Hepatocyte (in vitro differentiated cells): Measurements from ENCODE around the gene LRRC4C. TPM values are rescaled to one million over a fixed set of nuclear protein-coding genes. Genes with fewer than 3 reads are reported as not detected.

Experiments used
- DNase-seq: peaks from one replicate; pipeline ENCODE4 v3.0.0-alpha.2; 2016; ENCODE audit warnings: low spot score
- H2AFZ ChIP-seq: fragments of 200-600 bp; sonication (generic); 2 replicates; pipeline ENCODE4 v1.6.0; 2016; ENCODE audit warnings: antibody characterized with exemption, mild to moderate bottlenecking
- H3K27ac ChIP-seq: fragments of 200-600 bp; sonication (generic); 2 replicates; pipeline ENCODE4 v1.5.1; 2016; ENCODE audit warnings: mild to moderate bottlenecking
- H3K27me3 ChIP-seq: fragments of 200-600 bp; sonication (generic); 2 replicates; pipeline ENCODE4 v1.6.1; 2016
- H3K36me3 ChIP-seq: fragments of 200-600 bp; sonication (generic); replicated peaks from 2 replicates; pipeline ENCODE4 v1.5.1; 2016; ENCODE audit warnings: low read depth; ENCODE audit not compliant: insufficient read depth
- H3K4me1 ChIP-seq: fragments of 200-600 bp; sonication (generic); 2 replicates; pipeline ENCODE4 v1.5.1; 2016; ENCODE audit warnings: mild to moderate bottlenecking, moderate library complexity; ENCODE audit not compliant: insufficient read depth
- H3K4me2 ChIP-seq: fragments of 200-600 bp; sonication (generic); 2 replicates; pipeline ENCODE4 v1.6.0; 2016
- H3K4me3 ChIP-seq: fragments of 200-600 bp; sonication (generic); 2 replicates; pipeline ENCODE4 v1.5.1; 2016; ENCODE audit warnings: mild to moderate bottlenecking
- H3K79me2 ChIP-seq: fragments of 200-600 bp; sonication (generic); 2 replicates; pipeline ENCODE4 v1.6.0; 2017; ENCODE audit warnings: mild to moderate bottlenecking
- H3K9me2 ChIP-seq: fragments of 200-600 bp; sonication (generic); replicated peaks from 2 replicates; pipeline ENCODE4 v1.6.0; 2017; ENCODE audit warnings: mild to moderate bottlenecking; ENCODE audit not compliant: insufficient read depth
- H3K9me3 ChIP-seq: fragments of 200-600 bp; sonication (generic); 2 replicates; pipeline ENCODE4 v1.5.1; 2016; ENCODE audit warnings: low read depth, mild to moderate bottlenecking
- H4K20me1 ChIP-seq: fragments of 200-600 bp; sonication (generic); 2 replicates; pipeline ENCODE4 v1.6.0; 2016; ENCODE audit warnings: mild to moderate bottlenecking; ENCODE audit not compliant: insufficient read depth, poor library complexity, severe bottlenecking
- EZH2 ChIP-seq: fragments of 200-600 bp; sonication (generic); IDR thresholded peaks from 2 replicates; pipeline ENCODE4 v1.6.1; 2016; ENCODE audit warnings: antibody characterized with exemption, mild to moderate bottlenecking, borderline replicate concordance
- EZH2phosphoT487 ChIP-seq: fragments of 200-600 bp; sonication (generic); IDR thresholded peaks from one replicate; pipeline ENCODE4 v1.6.1; 2018; ENCODE audit warnings: antibody characterized with exemption, mild to moderate bottlenecking, low read depth, moderate library complexity; ENCODE audit not compliant: unreplicated experiment, severe bottlenecking
- WGBS: methylation state at CpG from one replicate; pipeline ENCODE4 v1.1.6; 2016; ENCODE audit warnings: low lambda C conversion rate; ENCODE audit errors: missing lambda C conversion rate; 5-methylcytosine and 5-hydroxymethylcytosine counted together
- polyA plus RNA-seq: library from polyadenylated mRNA; unstranded; fragments of >200 nt; fragmentation: Nextera tagmentation; extraction: Ambion mirVana; gene quantifications from 2 replicates; pipeline ENCODE4 v1.2.1, GENCODE V29; 2016
- total RNA-seq: library from RNA; depleted of rRNA; stranded (reverse); fragments of >200 nt; gene quantifications from 2 replicates; pipeline ENCODE4 v1.2.3, GENCODE V29; 2014
- TF ChIP-seq, protein P1 (sequence below): fragments of 200-600 bp; sonication (generic); IDR thresholded peaks from 2 replicates; pipeline ENCODE4 v1.5.1; 2016; ENCODE audit warnings: antibody characterized with exemption, mild to moderate bottlenecking; ENCODE audit not compliant: poor library complexity

LRRC4C gene
- total and polyA plus RNA-seq, 2 experiments from 2014 or later = 1.1 to 3.1 TPM

DNA sequence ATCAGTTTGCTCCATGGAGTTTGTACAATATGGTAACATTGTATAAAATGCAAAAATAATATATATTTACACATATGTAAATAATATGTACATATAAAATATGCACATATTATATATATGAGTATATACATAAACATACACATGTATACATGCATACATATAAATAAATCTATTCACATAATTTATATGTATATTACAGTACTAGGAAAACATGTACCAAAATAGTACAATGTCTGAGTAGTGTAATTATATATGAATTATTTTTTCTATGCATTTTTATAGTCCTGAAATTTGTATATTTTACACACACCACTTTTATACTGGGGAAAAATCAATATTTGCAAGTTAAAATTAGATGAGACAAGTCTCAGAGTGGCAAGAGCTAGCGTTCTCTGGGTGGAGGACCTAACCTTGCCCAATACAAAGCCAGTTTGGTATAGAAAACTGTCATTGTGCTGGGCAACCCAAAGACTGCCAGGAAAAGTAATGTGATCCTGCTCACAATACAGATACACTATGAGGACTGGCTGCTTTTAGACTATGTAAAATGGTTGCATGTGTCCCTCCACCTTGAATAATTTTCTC, 889.4 kb downstream of the LRRC4C start:
- Histone ChIP-seq H3K36me3 (no peaks in the 10 kb centered on the region), H3K9me3 (no peaks in the 10 kb centered on the region), H4K20me1 (no peaks in the 10 kb centered on the region), H3K79me2 (no peaks in the 10 kb centered on the region), H3K27ac (no peak overlapping the region), H3K4me3 (no peak overlapping the region), H2AFZ (no peak overlapping the region), H3K9me2 (no peaks in the 10 kb centered on the region), H3K4me1 (no peaks in the 10 kb centered on the region), H3K4me2 (no peak overlapping the region), H3K27me3 (no peaks in the 10 kb centered on the region)
- WGBS = 100% methylated on average over 1 of the region's 1 CpG
- TF ChIP-seq, protein P1, sequence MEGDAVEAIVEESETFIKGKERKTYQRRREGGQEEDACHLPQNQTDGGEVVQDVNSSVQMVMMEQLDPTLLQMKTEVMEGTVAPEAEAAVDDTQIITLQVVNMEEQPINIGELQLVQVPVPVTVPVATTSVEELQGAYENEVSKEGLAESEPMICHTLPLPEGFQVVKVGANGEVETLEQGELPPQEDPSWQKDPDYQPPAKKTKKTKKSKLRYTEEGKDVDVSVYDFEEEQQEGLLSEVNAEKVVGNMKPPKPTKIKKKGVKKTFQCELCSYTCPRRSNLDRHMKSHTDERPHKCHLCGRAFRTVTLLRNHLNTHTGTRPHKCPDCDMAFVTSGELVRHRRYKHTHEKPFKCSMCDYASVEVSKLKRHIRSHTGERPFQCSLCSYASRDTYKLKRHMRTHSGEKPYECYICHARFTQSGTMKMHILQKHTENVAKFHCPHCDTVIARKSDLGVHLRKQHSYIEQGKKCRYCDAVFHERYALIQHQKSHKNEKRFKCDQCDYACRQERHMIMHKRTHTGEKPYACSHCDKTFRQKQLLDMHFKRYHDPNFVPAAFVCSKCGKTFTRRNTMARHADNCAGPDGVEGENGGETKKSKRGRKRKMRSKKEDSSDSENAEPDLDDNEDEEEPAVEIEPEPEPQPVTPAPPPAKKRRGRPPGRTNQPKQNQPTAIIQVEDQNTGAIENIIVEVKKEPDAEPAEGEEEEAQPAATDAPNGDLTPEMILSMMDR = no peak
- TF ChIP-seq EZH2phosphoT487 (no peak), EZH2 (no peak)
- DNase-seq = no peak

DNA sequence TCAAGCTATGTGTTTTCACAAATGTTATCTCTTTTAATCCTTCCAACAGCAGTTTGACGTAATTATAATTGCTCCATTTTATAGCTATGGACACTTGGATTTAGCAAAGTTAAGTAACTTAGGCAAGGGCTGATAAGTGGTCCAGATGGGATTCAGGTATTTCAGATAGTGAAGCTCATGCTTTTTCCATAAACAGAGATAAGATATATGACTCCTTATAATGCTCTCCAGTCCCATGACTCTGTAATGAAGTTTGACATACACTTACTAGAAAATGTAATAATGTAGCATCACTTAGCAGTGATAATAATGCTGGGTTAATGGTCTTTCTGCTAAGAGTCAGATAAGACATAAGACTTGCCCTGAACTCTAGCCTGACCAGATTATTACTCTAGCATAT, 892.1 kb downstream of the LRRC4C start:
- Histone ChIP-seq H4K20me1 (no peaks in the 10 kb centered on the region), H3K36me3 (no peaks in the 10 kb centered on the region), H2AFZ (no peak overlapping the region), H3K9me3 (no peaks in the 10 kb centered on the region), H3K4me2 (no peak overlapping the region), H3K79me2 (no peaks in the 10 kb centered on the region), H3K27me3 (no peaks in the 10 kb centered on the region), H3K4me3 (no peak overlapping the region), H3K27ac (peak overlapping the region; percentile 44), H3K9me2 (no peaks in the 10 kb centered on the region), H3K4me1 (no peaks in the 10 kb centered on the region)
- 34% methylated on average over 1 of the region's 1 CpG for WGBS
- no peak for TF ChIP-seq EZH2phosphoT487
- TF ChIP-seq EZH2 = no peak
- no peak for DNase-seq

DNA sequence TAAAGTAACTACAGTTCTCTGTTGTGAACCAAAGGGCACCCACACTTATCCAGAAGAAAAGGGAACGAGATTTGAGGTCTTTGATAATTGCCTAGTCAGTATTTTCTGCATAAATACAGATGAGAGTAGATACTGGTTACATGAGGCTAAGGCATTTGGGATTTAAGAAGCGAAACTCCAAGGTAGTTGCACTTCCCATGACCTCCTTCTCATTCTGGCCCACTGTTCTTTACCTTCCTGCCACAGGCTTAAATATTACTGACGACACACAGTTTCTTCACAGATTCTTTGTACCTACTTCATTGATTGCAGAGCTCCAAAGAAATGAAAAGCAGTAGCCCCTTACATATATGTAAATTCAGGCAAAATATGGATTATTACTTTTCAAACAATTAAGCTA, 915.3 kb downstream of the LRRC4C start:
- Histone ChIP-seq H3K79me2 (no peaks in the 10 kb centered on the region), H3K9me2 (no peaks in the 10 kb centered on the region), H3K4me3 (no peak overlapping the region), H3K27ac (no peak overlapping the region), H3K9me3 (no peaks in the 10 kb centered on the region), H2AFZ (no peak overlapping the region), H3K27me3 (no peaks in the 10 kb centered on the region), H3K4me2 (no peak overlapping the region), H3K4me1 (no peaks in the 10 kb centered on the region), H3K36me3 (no peaks in the 10 kb centered on the region), H4K20me1 (no peaks in the 10 kb centered on the region)
- WGBS = 60% methylated on average over 3 of the region's 3 CpGs
- TF ChIP-seq EZH2phosphoT487 = no peak
- TF ChIP-seq, protein P1 = no peak
- TF ChIP-seq EZH2 = no peak
- DNase-seq = no peak

DNA sequence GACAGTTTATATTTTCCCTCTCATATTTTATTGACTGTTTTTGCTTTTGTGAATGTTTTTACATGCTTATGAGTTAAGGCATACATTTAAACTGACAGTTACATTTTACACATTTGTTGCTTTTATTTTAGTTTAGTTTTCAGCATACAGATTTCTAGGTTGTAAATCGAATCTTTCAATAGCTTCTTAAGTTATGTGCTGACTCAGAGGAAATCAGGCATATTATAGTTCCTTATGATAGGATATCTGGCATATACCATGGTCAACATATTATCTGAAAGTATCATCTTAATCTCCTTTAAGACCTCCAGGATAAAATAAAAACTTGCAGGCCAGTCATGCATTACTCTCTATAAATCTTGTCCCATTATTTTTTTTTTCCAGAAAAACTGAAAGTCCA, 916.6 kb downstream of the LRRC4C start:
- 84% methylated on average over 1 of the region's 1 CpG for WGBS

More for the DNA sequence above, 916.6 kb downstream of the LRRC4C start:
- Histone ChIP-seq H3K4me3 (no peak overlapping the region), H4K20me1 (no peaks in the 10 kb centered on the region), H3K27ac (no peak overlapping the region), H3K36me3 (no peaks in the 10 kb centered on the region), H3K9me2 (no peaks in the 10 kb centered on the region), H3K79me2 (no peaks in the 10 kb centered on the region), H3K4me2 (no peak overlapping the region), H3K27me3 (no peaks in the 10 kb centered on the region), H3K4me1 (no peaks in the 10 kb centered on the region), H3K9me3 (no peaks in the 10 kb centered on the region), H2AFZ (no peak overlapping the region)
- TF ChIP-seq EZH2 (no peak), EZH2phosphoT487 (no peak)
- TF ChIP-seq, protein P1 = no peak
- no peak for DNase-seq
